Hematopoietic multipotent progenitor cell treated with erythropoietin and hydrocortisone succinate and interleukin-3 and kit ligand, for 4 days (in vitro differentiated cells): Measurements from ENCODE around the gene TIGD6.

Source experiments
- DNase-seq: peaks from one replicate; pipeline ENCODE4 v3.0.0-alpha.2; 2015

TIGD6 gene

DNA sequence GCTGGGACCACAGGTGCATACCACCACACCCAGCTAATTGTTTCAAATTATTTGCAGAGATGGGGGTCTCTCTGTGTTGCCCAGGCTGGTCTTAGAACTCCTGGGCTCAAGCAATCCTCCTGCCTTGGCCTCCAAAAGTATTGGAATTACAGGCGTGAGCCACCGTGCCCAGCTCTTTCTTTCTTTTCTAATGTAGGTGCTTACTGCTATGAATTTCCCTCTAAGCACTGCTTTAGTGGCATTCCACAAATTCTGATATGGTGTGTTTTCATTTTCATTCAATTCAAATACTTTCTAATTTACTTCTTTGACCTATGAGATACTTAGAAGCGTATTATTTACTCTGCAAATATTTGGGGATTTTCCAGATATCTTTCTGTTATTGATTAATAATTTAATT, 15.0 kb upstream of the TIGD6 start:
- DNase-seq = no peak

DNA sequence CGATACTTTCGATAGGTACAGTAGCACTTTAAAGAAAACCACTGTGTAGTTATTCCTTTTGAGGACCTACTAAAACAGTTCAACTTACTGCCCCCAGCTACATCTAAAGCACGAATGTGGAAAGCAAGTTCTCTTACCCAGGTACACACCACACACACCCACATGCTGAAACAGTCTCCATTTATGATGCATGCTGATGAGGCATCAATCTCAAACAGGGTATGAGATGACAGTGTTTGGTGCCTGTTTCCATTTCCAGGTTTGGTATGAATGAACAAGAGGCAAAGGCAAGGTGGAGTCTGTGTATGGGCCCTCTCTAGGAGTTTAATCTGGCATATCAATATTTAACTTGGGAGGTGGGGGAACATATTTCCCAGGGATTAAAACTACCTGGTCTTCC, 14.0 kb upstream of the TIGD6 start:
- DNase-seq = no peak

DNA sequence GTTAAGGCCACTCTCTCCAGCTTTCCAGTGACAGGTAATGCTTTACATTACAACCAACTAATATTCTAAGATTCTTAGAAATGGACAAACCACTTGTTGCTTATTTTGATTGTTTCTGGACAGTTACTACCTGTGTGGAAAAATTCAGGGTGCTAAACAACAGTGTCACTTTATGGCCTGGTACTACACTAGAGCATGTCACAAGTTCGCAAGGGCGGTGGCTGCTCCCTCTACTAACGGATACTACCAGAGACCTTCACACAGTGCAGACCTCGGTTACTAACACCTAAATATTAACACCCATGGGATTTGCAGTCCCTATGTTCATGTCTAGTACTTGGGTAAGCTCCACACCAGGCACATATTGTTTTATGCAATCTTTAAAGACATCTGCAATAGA, 13.5 kb upstream of the TIGD6 start:
- DNase-seq = no peak

DNA sequence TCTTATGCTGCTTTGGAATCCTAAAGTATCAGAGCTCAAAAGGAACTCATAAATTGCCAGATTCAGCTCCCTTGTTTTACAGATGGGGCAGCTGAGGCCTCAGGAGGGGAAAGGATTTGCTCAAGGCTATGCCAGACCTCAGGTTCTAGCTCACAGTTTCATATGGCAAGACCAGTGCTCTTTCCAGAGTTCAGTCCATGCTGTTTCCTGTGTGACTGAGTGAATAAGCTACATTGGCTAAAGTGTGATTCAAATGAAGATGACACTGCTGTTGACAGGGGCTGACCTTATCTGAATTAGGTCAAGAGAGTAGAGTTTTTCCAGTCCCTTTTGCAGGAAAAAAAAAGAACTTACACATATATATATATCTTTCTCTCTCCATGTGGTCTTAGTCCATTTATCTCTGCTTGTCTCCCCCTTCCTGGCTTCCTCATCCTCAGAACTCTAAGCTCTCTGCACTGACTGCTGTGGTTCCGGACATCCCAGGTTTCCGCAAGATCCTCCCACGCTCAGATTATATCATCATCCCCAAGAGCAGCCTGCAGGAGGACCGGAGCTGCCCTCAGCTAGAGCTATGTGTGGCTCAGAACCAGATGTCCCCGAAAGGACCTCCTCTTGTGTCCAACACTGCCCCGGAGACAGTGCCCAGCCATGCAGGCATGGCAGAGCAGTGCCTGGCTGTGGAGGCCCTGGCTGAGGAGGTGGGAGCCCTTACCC, 9.4 kb upstream of the TIGD6 start:
- DNase-seq = no peak

DNA sequence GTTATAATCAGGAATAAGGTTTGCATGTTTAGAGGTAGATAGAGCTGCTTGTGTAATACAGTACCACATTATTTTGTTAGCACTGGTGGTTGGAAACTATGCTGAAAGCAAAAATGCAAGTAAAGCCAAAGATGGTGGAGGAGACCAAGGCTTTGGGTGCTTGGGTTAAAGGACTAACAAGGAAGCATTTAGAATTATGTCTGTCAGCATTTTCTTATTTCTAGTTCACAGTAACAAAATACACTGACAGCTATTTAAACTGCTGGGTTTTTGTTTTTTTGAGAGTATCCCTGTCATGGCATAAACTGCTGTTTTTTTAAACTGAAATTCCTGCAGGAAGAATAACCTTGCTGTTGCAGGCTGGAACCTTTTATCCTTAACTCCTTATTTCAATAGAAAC, 6.6 kb upstream of the TIGD6 start:
- no peak for DNase-seq

DNA sequence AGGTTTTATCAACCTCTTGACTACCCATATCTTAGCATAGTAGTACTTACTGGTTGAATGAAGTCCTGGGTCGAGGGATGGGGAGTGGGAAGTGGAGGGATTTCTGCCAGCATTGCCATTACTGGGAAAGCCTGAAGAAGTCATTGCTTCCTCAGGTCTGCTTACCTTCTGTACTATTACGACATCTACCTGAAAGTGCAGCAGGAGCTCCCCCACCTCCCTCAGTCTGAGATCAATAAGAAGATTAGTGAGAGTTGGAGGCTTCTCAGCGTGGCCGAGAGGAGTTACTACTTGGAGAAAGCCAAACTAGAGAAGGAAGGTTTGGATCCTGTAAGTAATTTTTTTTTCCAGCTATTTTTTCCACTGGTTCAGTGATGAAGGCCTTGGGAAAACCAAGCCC, 5.9 kb upstream of the TIGD6 start:
- no peak for DNase-seq

DNA sequence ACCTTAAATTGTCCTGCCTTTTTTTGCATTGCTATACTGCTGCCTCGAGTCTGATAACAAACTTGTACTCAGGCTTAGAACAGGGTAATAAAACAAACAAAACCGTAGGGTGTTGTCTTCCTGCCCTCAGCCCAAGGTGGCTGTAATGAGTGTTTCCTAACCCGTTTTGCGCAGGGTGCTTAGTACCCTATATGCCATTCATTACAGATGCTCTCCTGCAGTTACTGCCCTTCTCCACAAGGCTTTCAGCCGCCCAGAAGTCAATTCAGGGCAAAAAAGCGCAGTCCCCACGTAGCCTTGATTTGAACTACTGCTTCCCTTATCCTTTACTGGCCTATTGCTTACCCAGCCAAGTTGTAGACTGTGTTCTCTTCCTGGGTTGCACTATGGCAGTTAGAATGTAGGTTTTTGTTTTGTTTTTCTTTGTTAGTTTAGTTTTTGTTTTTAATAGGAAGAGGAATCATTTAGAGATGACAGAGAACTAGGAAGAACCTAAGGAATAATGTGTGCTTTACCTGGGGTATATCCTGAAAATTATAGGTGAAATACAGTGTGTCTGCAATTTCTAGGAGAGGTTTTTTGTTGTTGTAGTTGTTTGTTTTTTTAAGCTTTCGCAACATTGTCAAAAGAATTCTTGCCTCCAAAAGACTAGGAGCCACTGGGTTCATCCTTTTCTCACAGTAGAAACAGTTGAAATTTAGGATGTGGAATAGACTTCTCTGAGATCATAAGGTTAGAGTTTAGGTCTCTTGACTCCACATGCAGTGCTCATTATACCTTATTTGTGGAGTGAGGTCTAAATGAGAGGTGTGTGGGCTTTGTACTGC, 1.4 kb upstream of the TIGD6 start:
- DNase-seq = peak; percentile 95

DNA sequence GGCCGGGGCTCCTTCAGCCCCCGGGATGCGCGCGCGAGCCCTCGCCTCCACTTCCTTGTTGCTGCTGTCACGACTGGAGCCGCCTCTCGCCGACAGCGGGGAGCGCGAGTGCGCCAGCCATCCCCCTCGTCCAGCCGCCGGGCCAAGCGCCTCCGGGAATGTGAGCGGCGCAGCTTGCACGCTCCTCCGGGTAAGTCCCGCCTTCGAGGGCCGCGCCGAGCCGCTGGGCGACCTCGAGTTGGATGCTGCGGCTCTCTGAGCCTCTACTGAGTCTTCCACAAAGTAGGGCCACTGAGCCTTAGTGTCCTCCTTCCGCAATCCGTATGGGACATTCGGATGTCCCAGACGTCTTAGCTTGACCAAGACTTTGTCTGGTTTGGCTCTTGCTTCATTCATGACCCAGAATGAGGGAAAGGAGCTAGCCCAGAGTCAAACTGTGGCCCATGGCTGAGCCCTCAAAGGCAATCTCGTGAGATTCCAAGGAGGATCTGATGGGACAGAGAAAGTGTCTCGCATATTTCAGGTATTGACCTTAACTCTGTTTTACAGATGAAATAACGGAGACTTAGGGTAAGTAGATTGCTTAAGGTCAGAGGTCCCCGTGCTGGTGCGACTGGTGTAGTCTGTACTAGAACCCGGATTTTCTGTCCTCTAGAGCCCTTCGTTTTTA, 671 bp upstream of the TIGD6 start:
- DNase-seq = peak; percentile 59

DNA sequence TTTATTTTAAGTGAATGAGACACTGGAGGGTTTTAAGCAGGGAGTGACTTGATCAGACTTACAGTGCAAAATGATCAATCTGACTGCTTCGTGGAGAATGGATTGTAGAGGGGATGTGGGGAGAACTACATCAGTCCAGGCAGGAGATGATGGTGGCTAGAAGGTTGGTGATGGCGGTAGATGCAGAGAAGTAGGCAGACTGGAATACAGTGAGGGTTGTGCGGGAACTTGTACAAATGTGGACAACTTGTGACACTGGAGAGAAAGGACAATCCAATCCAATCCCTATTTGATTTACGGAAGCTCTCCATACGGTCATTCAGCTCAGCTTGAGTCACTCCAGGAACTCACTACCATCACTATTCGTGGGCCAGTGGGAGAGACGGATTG, 593 bp downstream of the TIGD6 start:
- DNase-seq = no peak

DNA sequence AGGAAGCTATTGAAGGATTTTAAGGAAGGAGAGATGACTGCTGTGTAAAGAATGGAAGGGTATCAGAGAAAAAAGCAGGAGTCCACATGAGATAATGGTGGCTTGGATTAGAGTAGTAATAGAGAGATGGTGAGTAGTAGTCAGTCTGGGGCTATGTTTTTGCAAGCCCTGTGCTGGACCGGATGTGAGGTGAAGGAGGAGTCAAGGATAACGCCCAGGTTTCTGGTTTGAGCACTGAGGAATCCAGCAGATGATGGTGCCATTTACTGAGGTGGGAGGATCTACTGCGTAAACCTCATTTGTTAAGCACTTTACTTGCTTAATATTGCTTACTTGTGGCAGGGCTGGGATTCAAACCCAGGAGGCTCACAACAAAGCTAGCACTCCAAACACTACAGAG, 1.1 kb downstream of the TIGD6 start:
- no peak for DNase-seq

DNA sequence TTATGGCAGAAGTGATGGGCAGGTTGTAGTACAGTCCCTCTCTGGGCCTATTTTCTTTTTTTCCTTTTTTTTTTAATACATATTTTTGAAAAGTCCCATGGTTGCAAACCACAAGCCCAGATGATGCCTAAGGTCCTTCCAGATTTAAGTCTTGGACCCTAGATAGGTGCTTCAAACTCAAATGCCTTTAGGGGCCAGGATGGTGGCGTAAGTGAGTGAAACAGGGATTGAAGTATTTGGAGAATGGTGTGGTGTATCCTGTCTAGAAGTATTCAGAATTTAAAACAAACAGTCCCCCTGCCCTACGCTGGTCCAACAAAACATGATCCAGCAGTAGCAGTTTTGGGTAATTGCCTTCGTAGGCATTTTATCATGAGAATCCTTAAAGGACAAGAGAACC, 2.2 kb downstream of the TIGD6 start:
- DNase-seq = no peak

DNA sequence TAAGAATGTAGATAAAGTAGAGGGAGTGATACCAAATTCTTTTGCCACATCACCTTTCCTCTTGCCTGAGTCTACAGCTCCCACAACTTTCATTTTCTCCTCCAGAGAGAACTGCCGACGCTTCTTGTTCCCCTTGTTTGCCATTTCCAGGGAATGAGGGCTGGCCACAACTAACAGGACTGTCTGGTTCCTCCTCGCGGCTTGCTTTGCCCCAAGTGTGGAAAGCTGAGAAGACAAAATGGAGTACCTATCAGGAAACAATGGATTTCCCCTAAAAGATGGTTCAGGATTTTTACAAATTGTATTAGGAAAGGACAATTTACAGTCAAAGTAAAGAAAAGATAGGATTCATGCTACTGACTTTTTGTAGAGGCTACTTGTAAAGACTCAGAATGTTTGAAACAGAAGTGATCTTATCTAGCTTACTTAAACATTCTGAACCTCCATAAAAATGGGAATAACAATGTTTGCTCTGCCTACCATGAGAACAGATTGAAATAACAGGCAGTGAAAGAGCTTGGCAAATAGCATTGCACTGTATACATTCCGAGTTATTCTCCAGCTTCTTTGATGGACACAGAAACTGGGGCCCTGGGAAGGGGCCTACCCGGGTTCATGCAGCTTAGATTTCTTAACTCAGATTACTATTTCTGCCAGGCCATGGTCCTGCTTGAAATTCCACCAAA, 4.1 kb downstream of the TIGD6 start:
- no peak for DNase-seq

DNA sequence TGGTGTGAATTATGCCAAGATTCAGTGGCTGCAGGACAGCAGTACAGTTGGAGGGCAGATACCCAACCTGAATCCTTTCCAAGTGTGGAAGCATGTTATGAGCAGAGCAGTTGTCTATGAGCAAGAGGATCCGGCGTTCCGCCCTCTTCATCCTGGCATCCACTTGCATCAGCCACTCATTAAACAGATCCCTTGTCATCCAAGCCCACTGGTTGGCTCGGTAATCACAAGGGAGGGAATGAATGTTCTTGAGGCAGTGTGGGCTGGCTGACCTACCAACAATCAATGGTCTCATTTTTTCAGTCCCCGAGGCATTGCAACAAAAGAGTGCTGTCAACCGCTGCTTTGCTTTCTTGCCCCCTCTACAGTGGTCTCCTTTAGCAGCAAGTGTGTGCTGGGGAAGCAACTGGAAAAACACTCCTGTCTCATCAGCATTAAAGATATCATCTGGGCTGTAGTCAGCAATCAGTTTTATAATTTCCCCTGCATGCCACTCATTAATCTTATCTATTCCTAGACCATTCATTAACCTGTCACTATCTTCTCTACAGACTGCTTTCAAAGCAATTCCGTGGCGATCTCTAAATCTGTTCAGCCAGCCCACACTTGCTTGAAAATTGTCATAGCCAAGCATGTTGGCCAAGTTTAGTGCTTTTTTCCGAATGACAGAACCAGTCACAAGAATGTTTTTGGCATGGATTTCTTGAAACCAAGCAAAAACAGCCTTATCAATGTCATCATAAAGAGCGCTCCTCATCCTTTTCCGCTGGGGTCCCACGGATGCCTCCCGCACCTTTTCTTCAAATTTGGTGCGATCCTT, 4.9 kb downstream of the TIGD6 start:
- no peak for DNase-seq

DNA sequence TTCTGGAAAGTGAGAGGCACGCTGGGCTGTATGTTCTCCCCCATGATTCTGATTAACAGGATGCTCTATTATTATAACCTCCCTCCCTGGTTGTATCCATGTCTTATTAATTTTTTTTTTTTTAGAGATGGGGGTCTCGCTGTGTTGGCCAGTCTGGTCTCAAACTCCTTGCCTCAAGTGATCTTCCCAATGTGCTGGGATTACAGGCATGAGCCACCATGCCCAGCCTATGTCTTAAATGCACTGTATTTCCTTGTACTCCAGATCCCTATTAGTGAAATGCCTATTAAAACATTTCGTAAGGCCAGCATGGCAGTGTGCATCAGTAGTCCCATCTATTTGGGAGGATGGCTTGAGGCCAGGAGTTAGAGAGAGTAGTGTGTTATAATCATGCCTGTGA, 7.0 kb downstream of the TIGD6 start:
- no peak for DNase-seq

DNA sequence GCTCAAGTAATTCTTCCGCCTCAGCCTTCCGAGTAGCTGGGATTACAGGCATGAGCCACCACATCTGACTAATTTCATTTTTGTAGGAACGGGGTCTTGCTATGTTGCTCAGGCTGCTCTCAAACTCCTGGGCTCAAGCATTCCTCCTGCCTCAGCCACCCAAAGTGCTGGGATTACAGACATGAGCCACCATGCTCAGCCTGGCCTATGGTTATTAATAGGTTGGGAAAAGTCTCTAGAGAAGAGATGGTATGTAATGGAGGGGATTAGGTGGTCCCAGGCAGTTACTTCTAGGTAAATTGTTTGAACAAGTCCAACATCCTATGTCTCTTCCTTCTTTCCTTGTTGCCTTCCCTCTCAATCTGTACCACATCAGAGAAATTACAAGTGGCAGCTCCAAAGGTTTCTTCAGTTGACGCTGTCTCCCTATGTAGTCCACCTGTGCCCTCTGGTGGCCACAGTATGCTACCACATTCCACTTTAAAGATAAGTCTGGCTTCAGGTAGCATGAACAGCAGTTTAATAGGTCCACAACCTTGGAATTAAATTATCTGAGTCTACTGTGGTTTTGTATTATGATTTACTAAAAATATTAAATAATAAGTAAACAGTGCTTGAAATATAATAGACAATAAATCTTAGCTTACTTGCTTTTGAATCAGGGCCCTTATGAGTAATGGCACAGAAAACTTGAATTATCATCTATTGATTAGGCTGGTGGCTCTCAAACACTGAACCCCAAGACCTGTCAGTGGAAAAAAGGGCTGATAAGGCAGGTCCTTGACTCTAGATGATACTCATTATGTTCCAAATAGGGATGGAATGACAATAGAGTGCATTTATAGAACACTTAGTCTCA, 9.7 kb downstream of the TIGD6 start:
- peak; percentile 91 for DNase-seq

DNA sequence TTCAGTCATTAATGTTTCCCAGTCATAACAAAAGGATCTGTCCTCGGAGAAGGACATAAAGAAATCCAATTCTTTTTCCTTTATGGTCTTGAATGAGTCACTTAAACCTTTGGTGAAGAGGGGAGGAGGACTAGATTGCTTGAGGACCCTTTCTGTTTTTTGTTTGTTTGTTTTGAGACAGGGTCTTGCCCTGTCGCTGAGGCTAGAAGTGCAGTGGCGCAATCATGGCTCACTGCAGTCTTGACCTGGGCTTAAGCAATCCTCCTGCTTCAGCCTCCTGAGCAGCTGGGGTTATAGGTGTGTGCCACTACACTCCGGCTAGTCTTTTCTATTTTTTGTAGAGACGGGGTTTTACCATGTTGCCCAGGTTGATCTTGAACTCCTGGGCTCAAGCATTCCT, 12.3 kb downstream of the TIGD6 start:
- no peak for DNase-seq

DNA sequence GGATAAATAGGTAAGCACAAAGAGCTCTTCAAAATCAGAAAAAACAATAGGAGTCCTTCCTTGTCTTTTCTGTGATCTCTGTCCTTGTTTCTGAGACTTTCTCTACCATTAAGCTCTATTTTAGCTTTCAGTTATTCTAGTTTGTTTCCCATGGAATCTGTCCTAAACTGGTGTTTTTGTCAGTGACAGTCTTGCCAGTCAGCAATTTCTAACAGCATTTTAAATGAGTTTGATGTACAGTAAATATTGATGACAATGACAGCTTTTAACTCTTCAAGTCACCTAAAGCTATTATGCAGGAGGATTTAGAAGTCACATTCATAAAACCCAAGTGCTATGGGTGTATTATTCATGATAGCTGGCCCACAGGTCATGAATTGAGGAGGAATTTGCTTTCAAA, 17.9 kb downstream of the TIGD6 start:
- DNase-seq = no peak

DNA sequence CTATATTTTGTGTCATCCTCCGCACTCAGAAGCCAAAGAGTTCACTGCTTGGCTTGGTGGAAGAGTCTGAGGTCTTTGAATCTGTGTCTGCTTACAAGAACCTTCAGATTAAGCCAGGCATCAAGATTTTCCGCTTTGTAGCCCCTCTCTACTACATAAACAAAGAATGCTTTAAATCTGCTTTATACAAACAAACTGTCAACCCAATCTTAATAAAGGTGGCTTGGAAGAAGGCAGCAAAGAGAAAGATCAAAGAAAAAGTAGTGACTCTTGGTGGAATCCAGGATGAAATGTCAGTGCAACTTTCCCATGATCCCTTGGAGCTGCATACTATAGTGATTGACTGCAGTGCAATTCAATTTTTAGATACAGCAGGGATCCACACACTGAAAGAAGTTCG, 19.2 kb downstream of the TIGD6 start:
- DNase-seq = no peak

DNA sequence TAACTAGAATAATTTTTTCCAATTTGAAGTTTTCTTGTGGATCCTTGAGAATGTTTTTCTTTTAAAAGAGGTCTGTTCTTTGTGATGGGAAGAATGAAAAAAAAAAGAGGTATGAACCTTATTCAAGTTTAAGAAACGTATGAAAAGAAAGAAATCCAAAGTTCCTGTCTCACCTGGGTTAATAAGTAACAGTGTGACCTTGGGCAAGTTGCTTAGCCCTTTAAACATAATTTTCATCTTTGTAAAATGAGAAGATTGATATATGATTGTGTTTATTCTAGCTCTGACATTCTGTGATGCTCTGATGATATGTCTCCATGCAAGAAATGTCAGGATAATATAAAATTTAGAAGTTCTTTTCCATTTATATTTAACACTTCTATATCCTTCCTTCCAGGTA, 20.6 kb downstream of the TIGD6 start:
- DNase-seq = no peak

DNA sequence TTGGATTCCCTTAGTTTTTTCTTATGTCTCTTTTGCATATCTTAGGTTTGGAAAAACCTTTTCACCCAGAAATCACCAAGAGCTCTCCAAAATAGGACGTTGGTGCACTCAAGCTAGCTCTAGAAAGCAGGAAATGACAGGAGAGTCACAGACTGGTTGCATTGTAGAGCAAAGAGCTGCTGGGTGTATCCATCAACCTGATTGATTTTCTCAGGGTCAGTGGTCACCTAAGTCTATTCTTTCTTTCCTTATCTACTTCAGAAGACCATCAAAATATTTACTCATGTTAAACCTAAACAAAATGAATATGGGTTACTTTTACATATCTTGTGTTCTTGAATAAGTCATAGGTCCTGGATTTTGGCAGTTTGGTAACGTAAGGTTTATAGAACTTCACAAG, 25.0 kb downstream of the TIGD6 start:
- no peak for DNase-seq

DNA sequence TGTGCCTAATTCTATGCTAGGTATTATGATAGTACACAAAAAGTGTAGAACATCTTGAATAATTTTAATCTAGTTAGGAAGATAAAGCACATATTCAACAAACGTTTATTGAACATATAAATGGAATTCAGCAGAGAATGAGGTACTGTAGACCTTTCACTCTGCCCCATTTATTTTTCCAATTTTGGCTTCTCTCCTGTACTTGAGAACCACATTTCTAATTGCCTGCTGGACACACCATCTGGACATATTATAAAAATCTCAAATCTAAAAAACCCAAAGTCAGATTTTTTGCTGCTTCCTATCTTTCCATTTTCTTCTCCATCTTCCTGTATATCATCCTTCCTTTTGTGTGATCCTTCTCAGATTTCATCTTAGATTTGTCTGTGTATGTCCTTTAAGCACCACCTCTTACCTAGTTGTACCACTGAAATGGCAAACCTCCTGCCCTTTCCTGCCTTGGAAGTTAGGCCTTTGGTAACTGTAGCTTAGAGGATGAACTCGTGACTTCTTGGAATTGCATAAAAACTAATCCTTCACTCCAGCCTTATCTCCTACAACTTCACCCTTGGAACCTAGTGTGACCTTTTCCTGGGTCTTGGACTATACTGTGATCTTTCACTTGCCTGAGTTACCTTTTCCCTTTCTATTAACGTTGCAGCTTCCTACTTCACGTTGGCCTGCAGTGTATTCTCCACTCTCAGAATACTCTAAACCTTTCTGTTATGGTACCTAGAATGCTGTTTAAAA, 31.1 kb downstream of the TIGD6 start:
- no peak for DNase-seq
